ENCODE measurements around the gene RCAN3. TPM values are rescaled to one million over a fixed set of nuclear protein-coding genes. Genes with fewer than 3 reads are reported as not detected.
A peak's percentile ranks its signal among the peaks of the same experiment; 100 is the strongest.

The RCAN3 gene
- total and polyA plus RNA-seq, 2 of the 13 experiments (the other 11 are each of a cell fraction or from before 2014, with no cell fraction given) = 12.2 to 13.3 TPM

GRCh38 chr1:24588573-24588972 lies 85.9 kb downstream of the RCAN3 start (continued):
- TF ChIP-seq USF2 (IDR thresholded peaks at IDR 0.05; ENCODE audit: low read depth, low read length) (no peak), USF2 (CRISPR knock-in tag; IDR thresholded peaks at IDR 0.05; ENCODE audit: borderline replicate concordance) (no peak), TCF7 (IDR thresholded peaks at IDR 0.05; ENCODE audit: low read depth) (0 out of 2 replicates have a peak, but pooled peaks have one; percentile 31), ZNF546 (CRISPR knock-in tag; conservative IDR thresholded peaks at IDR 0.05) (no peak), NFATC3 (CRISPR knock-in tag; IDR thresholded peaks at IDR 0.05) (no peak), FOXA3 (CRISPR knock-in tag; IDR thresholded peaks at IDR 0.05) (peak; percentile 69), TBL1XR1 (IDR thresholded peaks at IDR 0.05; ENCODE audit: borderline replicate concordance, low read length, partially characterized antibody) (peak; percentile 72), PHF8 (CRISPR knock-in tag; IDR thresholded peaks at IDR 0.05) (0 out of 2 replicates have a peak, but pooled peaks have one; percentile 25), PAF1 (CRISPR knock-in tag; IDR thresholded peaks at IDR 0.05) (no peak), RARA (CRISPR knock-in tag; IDR thresholded peaks at IDR 0.05) (peak; percentile 94), FOXP1 (IDR thresholded peaks at IDR 0.05) (no peak), FOXP1 (CRISPR knock-in tag; IDR thresholded peaks at IDR 0.05) (peak; percentile 84), ZNF768 (CRISPR knock-in tag; IDR thresholded peaks at IDR 0.05) (no peak), ZMYM3 (CRISPR knock-in tag; IDR thresholded peaks at IDR 0.05) (no peak), ZNF878 (CRISPR knock-in tag; IDR thresholded peaks at IDR 0.05) (no peak), FOXA1 (IDR thresholded peaks at IDR 0.05) (no peak), FOXA1 (CRISPR knock-in tag; IDR thresholded peaks at IDR 0.05) (peak; percentile 30; the same call in 1 of the 2 replicates), ZNF792 (CRISPR knock-in tag; IDR thresholded peaks at IDR 0.05) (no peak), ATRX (CRISPR knock-in tag; IDR thresholded peaks at IDR 0.05; ENCODE audit: borderline replicate concordance) (no peak), ZMYM4 (CRISPR knock-in tag; IDR thresholded peaks at IDR 0.05) (0 out of 2 replicates have a peak, but pooled peaks have one; percentile 27), TRIM24 (CRISPR knock-in tag; IDR thresholded peaks at IDR 0.05) (no peak), ZFP62 (CRISPR knock-in tag; IDR thresholded peaks at IDR 0.05) (no peak)
- TF ChIP-seq, protein P1, sequence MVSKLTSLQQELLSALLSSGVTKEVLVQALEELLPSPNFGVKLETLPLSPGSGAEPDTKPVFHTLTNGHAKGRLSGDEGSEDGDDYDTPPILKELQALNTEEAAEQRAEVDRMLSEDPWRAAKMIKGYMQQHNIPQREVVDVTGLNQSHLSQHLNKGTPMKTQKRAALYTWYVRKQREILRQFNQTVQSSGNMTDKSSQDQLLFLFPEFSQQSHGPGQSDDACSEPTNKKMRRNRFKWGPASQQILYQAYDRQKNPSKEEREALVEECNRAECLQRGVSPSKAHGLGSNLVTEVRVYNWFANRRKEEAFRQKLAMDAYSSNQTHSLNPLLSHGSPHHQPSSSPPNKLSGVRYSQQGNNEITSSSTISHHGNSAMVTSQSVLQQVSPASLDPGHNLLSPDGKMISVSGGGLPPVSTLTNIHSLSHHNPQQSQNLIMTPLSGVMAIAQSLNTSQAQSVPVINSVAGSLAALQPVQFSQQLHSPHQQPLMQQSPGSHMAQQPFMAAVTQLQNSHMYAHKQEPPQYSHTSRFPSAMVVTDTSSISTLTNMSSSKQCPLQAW (CRISPR knock-in tag; IDR thresholded peaks at IDR 0.05) = no peak
- TF ChIP-seq, protein P2, sequence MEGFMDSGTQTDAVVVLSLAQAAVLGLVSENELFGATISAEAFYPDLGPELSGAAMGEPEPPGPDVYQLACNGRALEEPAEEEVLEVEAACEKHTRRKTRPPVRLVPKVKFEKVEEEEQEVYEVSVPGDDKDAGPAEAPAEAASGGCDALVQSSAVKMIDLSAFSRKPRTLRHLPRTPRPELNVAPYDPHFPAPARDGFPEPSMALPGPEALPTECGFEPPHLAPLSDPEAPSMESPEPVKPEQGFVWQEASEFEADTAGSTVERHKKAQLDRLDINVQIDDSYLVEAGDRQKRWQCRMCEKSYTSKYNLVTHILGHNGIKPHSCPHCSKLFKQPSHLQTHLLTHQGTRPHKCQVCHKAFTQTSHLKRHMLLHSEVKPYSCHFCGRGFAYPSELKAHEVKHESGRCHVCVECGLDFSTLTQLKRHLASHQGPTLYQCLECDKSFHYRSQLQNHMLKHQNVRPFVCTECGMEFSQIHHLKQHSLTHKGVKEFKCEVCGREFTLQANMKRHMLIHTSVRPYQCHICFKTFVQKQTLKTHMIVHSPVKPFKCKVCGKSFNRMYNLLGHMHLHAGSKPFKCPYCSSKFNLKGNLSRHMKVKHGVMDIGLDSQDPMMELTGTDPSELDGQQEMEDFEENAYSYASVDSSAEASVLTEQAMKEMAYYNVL (CRISPR knock-in tag; IDR thresholded peaks at IDR 0.05; ENCODE audit: borderline replicate concordance) = 0 out of 2 replicates have a peak, but pooled peaks have one; percentile 28
- TF ChIP-seq, protein P3, sequence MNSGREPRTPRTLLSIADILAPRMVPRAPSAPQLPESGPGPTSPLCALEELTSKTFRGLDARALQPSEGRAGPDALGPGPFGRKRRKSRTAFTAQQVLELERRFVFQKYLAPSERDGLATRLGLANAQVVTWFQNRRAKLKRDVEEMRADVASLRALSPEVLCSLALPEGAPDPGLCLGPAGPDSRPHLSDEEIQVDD (CRISPR knock-in tag; IDR thresholded peaks at IDR 0.05; ENCODE audit: borderline replicate concordance) = no peak
- TF ChIP-seq, protein P4, sequence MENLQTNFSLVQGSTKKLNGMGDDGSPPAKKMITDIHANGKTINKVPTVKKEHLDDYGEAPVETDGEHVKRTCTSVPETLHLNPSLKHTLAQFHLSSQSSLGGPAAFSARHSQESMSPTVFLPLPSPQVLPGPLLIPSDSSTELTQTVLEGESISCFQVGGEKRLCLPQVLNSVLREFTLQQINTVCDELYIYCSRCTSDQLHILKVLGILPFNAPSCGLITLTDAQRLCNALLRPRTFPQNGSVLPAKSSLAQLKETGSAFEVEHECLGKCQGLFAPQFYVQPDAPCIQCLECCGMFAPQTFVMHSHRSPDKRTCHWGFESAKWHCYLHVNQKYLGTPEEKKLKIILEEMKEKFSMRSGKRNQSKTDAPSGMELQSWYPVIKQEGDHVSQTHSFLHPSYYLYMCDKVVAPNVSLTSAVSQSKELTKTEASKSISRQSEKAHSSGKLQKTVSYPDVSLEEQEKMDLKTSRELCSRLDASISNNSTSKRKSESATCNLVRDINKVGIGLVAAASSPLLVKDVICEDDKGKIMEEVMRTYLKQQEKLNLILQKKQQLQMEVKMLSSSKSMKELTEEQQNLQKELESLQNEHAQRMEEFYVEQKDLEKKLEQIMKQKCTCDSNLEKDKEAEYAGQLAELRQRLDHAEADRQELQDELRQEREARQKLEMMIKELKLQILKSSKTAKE (CRISPR knock-in tag; IDR thresholded peaks at IDR 0.05; ENCODE audit: borderline replicate concordance) = peak; percentile 79

All from HepG2 (cell line).